NCI-H510A (cell line): ENCODE data around the gene ISG20L2.

ENCODE experiments used
- DNase-seq: peaks from one replicate; lab custom pipeline; 2025; lab: John Stamatoyannopoulos, UW

The ISG20L2 gene

DNA sequence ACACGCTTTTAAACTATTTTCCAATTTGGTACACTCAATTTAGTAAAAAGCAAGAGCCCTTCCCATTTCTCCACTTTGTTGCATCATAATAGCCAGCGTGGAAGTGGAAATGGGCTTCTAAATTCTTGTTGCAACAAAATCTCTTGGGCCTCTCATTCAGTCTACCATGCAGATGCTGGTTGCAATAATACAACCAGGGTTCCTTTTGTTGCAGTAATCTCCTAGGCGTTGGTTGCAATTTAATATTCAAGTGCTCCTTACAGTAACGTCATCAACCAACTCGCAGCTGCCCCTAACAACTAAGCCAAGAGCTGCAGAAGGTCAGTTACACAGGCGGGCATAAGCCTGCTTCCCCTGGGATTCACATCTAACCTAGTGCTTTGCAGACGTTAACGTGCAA lies 25.7 kb upstream of the ISG20L2 start:
- DNase-seq: no peak

DNA sequence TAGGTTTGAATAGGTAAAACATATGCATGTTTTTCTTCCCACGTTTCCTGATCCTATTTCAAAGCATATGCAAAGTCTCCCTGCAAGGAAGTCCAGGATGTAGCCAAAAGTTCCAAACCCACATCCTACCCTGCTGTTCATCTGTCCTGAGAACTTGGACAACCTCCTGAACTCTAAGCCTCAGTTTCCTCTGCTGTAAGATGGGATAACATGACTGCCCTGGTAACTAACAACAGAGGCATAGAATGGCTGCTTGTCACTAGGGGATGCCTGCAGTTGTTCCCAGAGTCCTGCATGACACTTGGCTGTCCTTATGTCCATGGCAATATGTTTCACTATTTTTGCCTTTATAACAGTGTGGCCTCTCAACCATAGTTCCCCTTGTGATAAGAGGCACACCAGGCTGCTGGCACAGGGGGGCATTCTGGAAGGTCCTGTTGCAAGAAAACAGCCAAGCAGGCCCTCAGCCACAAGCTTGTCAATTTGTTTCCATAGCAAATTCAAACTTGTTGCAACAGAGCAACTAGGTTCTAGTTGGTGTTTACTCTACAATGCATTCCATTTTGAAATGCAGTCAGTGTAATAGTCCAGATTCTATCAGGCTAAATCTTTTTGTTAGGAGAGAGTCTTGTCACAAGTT lies 24.4 kb upstream of the ISG20L2 start:
- no peak for DNase-seq

DNA sequence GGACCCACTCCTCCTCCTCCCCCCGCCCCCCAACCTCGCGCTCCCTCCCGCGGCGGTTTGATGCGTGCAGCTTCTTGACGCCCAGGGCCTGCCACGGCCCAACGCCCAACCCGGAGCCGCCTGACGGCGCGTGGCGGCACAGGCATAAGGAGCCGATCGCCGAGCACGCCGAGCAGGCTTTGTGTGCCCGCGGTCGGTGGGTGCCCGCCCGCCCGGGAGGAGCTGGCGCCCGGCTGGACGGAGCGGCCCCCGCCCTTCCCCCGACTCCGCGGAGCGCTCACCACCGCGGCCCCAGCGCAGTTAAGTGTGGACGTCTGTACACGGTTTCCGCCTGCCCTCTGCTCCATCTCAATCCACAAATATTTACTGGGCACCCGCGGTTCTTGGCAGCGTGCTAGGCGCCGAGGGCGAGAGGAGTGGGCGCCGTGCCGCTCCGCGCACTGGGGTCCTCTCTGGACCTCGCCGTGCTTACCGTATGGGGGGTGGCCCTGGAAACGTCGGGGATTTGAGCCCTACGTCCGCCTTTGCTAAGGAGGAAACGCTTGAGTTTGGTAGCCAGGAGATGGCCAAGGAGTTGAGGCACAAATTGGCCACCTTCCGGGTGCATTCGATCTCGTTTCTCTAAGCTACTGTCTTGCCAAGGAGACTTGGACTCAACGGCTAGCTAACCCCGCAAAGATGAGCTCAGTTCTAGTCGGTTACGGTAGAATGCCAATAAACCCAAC lies 23.4 kb upstream of the ISG20L2 start:
- DNase-seq: peak; percentile 96

DNA sequence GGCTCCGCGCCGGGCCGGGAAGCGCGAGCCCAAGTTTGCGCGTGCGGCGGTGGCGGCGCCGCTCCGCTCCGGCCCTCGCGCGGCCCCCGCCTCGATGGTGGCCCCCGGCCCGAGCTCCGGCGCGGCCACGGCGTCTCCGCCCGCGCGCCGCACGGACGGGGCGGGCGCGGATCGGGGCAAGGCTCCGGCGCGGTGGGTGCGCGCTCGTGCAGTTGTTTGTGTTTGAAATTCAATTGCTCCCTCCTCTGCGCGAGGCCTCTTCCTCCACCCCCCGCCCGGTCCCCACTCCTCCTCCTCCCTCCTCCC lies 22.8 kb upstream of the ISG20L2 start, which contains the start of gene HDGF:
HDGF (minus strand) TSS at position 225 of the 306 bp plus-strand sequence. CDS start 246 bp downstream, outside the sequence.
- no peak for DNase-seq

DNA sequence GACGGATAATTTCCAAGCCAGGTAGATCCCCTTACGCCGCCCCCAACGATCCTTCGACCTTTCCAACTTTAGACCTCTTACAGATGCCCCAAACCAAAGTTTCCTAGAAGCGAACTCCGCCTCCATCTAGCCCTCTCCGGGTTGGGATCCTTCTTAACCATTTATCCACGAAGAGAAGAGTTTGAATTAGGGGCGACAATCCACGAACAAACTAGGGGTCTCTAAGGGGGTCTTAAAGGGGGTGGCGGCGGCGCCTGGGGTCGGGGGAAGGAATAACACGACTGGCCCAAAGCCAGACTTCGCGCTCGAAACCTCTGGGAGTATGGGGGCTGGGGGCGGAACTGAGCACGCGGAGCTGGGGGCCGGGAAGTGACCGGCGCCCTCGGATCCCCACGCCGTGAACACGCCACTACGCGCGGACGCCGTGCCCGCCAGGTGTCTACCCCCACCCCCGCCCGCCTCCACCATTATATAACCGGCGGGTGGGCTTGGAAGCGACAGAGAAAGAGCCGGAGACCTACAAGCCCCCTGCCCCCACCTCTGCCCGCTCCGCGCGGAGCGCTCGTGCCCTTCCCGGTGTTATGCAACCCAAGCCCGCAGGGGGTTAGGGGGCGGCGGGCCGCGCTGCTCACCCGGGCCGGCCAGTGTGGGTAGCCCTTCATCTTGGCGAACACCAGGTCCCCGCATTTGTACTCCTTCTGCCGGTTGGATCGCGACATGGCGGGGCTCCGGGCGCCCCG lies 22.3 kb upstream of the ISG20L2 start:
- no peak for DNase-seq

DNA sequence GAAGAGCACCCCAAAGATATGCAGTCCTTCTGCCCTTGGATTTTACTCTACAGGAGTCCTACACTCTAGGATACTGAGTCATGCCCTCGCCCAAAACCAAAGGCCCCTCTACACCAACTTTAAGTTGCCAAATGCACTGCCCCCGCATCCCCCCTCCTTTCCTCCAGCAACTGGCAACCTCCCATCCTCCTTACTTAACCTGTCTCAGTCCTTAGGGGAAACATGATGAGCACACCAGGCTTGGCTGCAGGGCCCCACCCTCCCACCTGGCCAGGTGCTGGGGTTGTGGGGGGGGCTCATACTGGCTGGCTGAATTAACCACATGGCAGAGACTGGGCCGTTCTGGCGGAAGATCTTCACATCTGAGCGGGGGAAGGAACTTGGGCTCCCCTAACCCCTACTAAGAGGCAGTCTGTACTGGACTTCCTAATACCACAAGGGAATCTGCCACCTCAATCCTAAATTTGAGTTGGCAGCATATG lies 21.7 kb upstream of the ISG20L2 start:
- peak; percentile 49 for DNase-seq

DNA sequence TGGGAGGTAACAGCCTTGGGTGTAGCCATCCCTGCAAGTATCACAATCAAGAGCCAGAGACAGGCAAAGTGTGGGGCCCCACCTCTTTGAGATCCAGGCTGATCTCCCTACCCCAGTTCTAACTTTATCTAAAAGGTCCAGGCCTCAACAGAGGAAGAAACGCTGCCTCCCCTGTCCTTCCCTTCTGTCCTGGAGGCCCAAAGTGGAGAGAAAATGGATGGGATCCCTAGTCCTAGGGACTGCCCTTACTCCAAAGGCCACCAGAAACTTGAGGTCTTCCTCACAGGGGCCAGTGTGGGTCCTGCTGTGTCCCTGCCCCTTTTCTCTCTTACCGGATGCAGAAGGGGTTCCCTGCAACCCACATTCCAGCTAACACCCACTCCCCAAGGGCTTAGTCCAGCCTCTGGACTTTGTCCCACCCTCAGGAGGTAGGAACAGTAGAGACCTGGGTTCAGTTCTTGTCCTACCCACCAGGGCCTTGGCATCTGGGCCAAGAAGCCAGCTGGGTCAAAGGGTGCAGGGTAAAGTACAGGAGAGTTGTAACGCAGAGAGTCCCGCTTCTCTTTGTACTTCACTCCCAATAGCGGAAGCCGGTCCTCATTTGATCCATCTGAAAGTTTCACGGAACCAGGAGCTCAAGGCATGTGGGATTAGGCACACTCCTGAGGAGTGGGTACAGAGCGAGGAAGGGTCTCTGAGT lies 21.0 kb upstream of the ISG20L2 start:
- no peak for DNase-seq

DNA sequence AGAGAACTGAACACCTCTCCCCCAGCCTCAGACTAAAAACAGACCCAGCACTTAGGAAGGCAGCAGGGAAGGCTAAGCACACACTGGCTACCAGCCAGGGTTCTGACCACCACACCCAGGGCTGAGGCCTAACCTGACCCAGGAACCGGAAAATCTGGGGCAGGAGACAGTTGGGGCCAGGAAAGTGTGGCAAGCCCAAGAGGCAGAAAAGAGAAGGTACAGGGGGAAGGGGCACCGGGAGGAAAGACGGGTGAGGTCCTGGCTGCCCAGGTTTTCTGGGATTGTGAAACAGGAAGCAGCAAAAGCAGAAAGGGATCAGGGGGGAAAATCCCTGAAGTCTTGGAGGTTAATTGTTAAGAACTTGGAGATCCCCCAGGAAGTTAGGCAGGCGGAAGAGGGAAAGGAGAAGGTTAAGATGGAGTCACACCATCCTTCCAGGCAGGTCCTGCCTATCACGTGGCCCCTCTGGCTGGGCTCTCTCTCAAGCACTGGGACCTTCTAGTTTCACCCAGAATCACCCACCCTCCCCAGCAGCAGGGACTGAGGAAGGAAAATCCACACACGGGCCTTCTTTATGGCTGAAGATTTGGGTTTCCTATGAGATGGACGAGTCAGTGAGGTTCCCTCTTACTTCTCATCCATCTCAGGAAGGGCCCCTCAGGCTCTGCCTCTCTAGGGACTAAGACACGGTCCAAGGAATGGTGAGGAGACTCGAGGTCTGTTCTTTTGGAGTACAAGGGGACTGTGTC lies 20.3 kb upstream of the ISG20L2 start:
- no peak for DNase-seq

DNA sequence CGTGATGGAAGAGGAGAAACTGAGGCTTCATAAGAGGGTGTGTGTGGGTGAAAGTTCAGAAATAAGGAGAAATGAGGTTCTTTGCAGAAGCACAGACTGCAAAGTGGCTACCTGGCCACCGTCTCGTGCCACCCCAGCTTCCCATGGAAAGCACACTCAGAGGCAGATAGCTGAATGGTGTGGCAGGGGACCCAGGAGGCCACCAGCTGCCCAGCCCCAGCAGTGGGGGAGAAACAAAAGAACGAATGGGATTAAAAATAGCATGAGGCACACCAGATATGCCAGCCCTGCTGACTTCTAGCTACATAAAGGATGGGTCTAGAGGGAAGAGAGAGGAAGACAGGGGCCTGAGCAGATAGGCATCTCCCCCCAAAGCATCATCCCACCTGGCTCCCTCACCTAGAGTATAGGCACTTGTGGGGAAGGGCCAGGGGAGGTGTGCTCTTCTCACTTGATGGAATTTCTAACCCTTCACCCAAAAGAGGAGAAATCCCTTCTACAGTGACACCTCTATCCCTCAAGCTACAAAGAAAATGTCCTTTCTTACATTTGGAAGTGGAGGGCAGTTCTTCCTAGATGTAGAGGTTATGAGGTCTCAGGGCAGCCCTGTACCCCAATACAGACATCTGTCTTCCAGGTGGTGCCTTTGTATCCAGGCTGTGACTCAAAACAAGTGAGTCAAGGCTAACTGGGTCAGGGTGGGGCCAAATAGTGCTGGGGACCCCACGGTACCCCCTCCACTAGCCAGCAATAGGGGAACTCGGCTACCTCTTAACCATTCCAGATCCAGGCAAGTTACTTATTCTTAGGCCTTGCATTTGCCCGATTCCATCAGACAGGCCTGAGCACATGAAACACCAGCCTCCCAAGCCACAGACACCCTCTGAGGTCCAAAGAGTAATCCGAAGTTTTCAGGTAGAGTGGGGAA lies 19.4 kb upstream of the ISG20L2 start:
- DNase-seq: no peak

DNA sequence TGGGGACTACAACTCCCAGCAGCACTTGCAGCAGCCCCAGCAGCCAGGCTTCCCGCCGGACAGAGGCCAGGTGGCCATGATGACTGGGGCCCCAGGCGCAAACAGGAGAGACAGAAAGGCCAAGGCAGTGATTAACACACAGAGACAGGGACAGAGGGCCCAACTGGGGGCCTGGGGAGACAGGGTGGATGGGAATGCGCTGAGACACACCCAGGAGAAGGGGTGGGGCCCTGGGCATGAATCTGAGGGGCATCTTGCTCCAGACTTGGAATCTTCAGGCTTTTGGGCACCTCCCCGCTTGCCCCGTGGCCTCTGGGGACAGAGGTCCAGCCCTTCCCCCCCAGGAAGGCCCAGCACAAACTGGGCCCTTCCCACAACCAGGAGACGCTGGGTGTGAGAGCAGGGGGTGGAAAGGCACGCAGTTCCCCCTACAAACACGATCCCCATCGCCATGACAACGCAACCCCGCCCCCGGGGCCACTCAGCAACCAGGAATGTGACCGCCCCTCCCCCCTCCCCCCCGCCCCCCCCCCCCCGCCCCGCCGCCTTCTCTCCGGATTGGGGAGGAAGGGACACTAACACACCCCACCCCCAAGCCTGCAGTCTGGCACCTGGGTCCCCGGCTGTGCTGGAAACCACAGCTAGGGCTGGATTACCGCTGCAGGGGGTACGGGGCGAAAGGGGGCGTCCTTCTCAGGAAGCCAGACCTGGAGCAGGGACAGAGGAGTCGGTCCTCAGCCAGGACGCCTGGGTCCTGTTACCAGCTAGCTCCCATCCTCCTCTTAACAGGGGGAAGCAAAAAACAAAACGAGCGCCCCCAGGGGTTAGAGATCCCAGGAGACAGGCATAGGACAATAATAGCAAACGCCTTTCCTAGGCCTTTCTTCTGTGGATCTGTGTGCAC lies 18.4 kb upstream of the ISG20L2 start:
- DNase-seq: peak; percentile 58

DNA sequence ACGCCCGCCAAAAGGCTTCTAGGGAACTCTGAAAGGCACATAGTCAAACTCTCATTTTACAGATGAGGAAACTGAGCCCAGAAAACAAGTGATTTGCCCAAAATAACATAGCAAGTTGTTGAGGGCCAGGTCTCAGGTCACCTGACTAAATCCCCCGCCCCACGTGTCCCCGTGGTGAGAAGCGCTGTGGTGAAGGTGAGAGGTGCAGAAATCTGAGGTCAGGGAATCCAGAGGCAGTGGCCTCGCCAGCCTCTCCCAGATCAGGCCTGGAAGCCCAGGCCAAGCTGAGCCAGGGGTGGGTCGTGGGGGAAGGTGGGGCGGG lies 17.8 kb upstream of the ISG20L2 start:
- DNase-seq: no peak

DNA sequence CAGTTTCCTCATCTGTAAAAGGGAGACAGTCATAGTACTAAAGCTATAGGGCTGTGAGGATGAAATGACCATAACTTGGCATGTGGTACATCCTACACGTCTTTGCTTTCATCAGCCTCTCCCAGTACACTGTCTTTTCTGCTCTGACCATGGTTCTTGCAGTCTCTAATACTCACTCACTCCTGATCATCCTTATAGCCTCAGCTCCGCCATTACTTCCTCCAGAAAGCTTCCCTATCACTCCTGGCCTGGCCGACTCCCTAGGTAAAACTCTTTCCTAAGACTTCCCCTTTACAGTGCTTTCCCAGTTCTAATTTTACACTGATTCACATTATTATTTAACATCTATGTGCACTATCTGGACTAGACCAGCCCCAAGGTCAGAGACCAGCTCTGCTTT lies 17.3 kb upstream of the ISG20L2 start:
- no peak for DNase-seq

DNA sequence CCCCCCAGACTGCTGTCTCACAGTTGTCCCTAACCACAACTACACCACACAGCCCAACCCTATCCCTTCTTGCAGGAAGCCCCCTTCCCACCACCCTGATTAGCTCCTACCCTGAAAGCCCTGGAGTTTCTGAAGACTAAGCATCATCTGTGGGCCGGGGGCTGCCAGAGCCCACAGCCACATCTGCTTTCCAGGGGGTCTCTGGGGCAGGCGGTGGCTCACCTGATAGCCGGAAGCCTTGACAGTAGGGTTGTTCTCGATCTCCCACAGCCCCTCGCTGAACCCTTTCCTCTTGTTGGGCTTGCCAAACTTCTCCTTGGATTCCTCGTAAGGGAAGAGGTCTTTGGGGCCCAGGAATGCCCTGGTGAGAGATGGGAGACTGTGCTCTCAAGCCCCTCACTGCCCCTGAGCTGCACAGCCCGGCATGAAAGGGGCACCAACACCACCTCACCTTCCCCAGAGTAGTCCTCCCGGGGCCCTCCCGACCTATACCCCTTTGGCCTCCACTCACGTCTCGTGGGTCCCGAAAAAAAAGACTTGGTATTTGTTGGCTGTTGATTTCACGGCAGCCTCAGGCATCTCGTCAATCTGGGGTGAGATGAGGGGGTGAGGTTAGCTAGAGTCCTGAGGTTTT lies 16.3 kb upstream of the ISG20L2 start:
- DNase-seq: no peak

DNA sequence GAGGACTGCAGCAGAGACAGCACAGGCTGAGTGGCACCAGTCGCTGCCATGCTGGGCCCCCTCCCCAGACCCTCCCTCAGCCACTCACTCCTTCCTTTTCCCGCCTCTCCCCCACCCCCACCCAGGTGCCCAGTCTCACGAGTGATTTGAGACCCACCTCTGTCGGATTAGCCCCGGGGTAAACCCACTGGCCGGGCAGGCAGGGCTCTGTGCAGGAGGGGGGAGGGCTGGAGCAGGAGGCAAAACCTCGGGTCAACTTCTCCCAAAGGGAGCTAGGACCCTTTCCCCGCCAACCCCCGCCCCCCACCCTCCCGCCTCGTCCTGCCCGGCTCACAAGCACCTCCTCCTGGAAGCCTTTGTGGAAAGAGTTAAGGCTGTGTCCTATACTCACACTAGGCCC lies 15.8 kb upstream of the ISG20L2 start:
- DNase-seq: no peak

DNA sequence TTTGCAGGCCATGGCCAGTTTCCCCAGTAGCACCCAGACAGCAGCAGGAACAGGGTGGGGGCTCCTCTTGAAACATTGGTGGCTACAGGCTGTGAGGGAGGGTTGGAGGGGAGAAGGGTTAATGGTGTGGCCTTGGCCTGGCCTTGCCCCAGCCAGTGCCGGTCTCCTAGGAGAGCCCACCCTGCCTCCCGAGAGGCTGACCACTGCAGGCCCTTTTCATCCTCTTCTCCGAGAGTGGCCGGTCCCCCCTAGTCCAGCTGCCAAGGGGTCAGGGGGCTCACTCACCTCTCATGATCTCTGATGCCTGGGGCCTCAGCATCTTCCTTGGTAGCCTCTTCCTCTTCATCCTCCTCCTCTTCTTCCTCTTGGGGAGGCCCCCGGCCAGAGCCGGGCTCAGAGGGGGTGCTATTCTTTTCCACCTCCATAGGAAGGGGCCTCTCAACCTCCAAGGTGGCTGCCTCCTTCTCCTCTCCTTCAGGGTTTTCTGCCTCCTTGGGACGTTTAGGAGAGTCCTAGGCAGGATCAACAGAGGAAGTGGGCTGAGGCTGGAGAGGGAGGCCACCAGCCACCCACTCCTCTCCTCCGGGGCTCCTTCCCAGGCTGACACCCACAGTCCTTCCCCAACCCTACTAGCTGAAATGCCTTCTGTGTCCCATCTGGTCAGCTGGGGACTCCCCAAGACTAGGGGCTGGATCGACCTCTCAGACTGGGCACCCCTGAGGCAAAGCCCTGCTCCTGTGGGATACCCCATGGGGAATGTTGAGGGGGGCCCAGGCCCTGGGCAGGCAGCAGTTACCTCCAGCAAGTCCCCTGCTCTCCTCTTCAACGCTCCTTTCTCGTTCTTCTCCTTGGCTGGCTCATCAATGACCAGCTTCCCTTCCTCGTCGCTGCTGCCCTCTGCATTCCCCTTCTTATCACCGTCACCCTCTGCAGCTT lies 15.1 kb upstream of the ISG20L2 start:
- DNase-seq: no peak

DNA sequence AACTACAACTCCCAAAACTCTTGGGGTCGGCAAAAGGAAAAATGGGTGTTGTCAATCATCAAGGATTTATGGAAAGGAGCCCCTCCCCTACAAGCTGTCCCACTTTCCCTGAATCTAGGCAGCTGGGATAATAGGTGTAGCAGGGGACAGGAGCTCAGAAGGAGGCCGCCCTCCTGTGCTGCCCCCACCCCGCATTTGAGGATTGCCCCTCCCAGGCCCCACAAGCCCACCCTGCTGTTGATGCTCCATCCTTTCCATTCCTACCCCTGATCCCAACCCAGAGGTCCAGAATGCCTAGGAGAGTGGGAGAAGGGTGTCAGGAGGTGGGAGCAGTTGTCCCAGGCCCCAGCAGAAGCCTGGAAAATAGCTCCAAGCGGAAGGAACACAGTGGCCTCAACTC lies 14.2 kb upstream of the ISG20L2 start:
- no peak for DNase-seq

DNA sequence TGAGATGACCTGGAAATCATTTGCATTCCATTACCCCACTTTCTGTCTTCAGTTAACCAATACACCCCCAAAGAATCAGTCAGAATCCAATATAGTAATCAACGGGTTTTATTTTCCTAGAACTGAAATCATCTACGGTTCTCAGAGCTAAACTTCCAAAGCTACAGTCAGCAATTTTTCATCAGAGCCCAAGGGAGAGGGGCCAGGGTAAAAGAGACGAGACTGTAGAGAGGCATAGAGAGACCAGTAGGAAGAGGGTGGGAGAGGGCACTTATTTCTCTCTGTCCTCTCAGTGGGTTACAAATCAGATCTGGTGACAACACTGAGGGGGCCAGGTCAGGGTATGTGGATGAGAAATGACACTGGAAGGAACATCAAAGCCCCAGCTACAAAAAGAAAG lies 13.5 kb upstream of the ISG20L2 start:
- no peak for DNase-seq

DNA sequence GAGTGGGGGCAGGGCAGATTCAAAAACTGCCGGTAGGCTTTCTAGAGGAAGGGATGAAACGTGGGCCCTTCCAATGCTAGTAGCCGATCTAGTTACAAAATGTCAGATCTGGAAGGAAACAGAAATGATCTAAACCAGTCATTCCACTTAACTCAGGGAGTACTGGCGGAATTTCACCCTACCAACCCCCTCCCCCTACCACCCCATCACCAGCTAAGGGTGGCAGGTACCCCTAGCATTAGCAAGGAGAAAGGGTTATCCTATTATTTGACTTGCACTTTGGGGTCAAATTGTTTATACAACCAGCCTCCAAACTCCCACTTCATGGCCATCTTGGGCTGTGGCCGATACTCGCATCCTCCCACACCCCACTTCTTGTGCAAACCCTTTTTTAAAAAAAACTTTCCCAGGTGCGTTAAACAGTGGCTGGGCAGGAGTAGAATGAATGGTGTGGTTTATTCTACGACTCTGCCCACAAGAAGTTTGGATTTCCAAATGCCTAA lies 13.0 kb upstream of the ISG20L2 start:
- DNase-seq: no peak
